GM12801 (cell line): Measurements from ENCODE around the gene SH3RF1.

Experiments
- CTCF ChIP-seq: IDR thresholded peaks from one replicate; pipeline ENCODE4 v1.5.1; 2011; ENCODE audit warnings: control low read depth; ENCODE audit not compliant: insufficient read length; ENCODE audit errors: extremely low read depth

The SH3RF1 gene

GRCh38 chr4:169131556-169132208, 139.1 kb downstream of the SH3RF1 start:
- TF ChIP-seq CTCF = no peak

DNA sequence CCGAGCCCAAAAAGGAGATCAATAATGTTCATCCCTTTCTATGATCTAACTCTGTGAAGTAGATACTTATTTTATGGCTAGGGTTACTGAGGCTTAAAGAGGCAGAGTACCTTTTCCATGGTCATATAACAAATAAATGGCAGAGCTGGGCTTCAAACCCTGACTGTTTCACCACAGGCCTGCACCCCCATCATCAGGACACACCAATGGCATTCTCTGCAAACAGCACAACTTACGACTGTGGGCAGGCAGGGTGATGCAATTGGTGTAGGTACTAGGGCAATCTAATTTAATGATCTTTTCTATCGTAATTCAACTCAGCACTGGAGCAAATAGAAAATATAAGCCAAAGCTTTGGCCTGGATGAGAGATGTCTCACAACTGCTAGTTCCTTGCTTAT, 141.9 kb downstream of the SH3RF1 start:
- TF ChIP-seq CTCF = no peak

DNA sequence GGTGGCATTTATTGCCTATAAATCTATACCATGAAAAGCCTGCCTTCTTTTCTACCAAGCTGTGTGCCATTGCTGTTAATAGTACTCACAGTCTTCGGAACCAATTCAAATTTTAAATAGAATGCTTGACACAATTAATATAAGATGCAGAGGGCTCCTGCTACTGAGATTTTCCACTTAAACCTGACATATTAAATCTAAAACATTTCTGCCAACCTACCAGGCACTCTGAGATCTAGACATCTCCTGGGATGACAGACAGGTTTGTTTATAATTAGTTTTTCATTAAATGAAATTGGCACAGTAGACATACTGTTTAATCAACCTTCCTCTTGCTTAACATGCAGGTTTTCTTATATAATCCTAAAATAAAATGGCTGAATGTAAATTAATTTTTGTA, 143.4 kb downstream of the SH3RF1 start:
- TF ChIP-seq CTCF = no peak

DNA sequence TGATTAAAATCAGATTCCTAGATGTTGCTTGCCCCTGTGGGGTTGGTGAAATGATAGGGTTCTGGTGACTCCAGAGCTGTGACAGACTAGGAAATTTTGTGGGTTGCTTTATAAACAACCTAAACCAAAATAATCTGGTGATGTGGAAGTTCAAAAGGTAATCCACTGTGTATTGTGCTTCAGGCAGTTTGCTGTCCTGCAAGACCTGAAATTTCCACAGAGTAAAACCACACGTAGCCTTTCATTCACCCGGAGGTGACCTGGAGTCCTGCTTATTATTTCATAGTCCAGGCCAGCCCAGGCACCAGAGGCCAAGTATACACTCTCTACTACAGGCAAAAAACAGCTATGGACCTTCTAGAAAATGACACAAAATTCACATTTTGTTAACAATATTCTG, 146.1 kb downstream of the SH3RF1 start:
- TF ChIP-seq CTCF = no peak

GRCh38 chr4:169122422-169122821, 148.3 kb downstream of the SH3RF1 start:
- TF ChIP-seq CTCF = no peak

DNA sequence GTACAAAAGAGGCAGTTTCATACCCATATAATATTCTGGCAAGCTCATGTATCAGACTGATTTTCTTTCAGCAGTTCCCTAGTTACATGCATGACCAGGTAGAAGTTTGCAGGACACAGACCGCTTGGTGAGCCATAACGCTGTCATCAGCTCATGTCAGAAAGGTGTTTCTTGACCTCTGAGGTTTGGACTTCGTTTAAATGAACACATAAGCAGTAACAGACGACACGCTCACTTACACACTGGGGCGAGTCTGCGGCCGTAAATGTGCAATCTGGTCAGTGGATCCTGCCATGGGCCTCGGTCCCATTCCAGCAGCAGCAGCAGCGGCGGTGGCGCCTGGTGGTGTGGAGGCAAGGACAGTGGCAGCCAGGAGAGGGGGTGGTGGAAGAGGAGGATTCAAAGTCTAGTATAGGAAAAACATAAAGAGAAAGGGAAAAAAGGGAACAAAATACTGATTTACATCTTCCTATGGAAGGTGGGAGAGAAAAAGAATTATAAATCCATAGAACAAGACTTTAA, 148.8 kb downstream of the SH3RF1 start:
- TF ChIP-seq CTCF = no peak

GRCh38 chr4:169120624-169121023, 150.1 kb downstream of the SH3RF1 start:
- TF ChIP-seq CTCF = no peak

DNA sequence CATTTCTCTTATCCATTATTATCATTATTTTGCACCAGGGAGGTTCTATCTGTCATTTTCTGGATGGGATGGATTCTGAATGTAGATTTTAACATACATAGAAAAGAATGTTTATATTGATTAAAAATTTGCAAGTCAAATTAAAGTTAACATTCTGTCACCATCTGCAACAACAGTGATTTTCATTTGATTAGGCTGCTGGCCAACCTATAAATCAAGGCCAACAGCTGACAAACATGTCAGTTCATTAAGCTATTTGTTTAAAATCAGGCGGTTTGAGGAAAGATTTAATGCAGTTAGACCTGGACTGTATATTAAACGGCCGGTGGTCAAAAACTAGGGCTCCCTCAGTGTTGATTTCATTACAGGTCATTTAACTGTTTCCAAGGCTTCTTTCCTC, 151.2 kb downstream of the SH3RF1 start:
- no peak for TF ChIP-seq CTCF
